Putamen (tissue), 1 donor: ENCODE measurements around the gene UBE2D2.
A peak's percentile ranks its signal among the peaks of the same experiment; 100 is the strongest.
"Not testable (repeated sequence)": the region's sequence is repeated elsewhere in the genome, so short reads cannot be mapped to it uniquely, and the experiment has no call there.

Experiments used
- DNase-seq: peaks from one replicate; pipeline ENCODE4 v3.0.0-alpha.2; 2016; ENCODE audit warnings: low spot score

Gene UBE2D2

GRCh38 chr5:139549162-139549894 lies 11.8 kb upstream of the UBE2D2 start:
- no peak for DNase-seq

- not testable (repeated sequence) for DNase-seq
Observed at GRCh38 chr5:139550051-139550872, 10.9 kb upstream of the UBE2D2 start.

GRCh38 chr5:139551191-139551889 lies 9.8 kb upstream of the UBE2D2 start:
- no peak for DNase-seq

GRCh38 chr5:139552893-139553575 lies 8.1 kb upstream of the UBE2D2 start:
- DNase-seq: no peak

- no peak for DNase-seq
Observed at GRCh38 chr5:139554264-139554663, 6.9 kb upstream of the UBE2D2 start.

GRCh38 chr5:139557811-139558210 lies 3.3 kb upstream of the UBE2D2 start:
- DNase-seq: no peak

GRCh38 chr5:139561655-139562451 lies 714 bp downstream of the UBE2D2 start:
- DNase-seq: no peak

- DNase-seq: no peak
Observed at GRCh38 chr5:139562847-139563246, 1.7 kb downstream of the UBE2D2 start.

GRCh38 chr5:139565411-139566305 lies 4.5 kb downstream of the UBE2D2 start:
- peak; percentile 21 for DNase-seq

- no peak for DNase-seq
Observed at GRCh38 chr5:139566611-139567010, 5.5 kb downstream of the UBE2D2 start.

- no peak for DNase-seq
Observed at GRCh38 chr5:139569270-139569955, 8.3 kb downstream of the UBE2D2 start.

GRCh38 chr5:139571543-139571942 lies 10.4 kb downstream of the UBE2D2 start:
- DNase-seq: no peak

- DNase-seq: no peak
Observed at GRCh38 chr5:139571966-139572365, 10.8 kb downstream of the UBE2D2 start.

- DNase-seq: peak; percentile 14
Observed at GRCh38 chr5:139574641-139575312, 13.6 kb downstream of the UBE2D2 start.

GRCh38 chr5:139575313-139575646 lies 14.1 kb downstream of the UBE2D2 start:
- DNase-seq: no peak

- no peak for DNase-seq
Observed at GRCh38 chr5:139575751-139576150, 14.6 kb downstream of the UBE2D2 start.

- no peak for DNase-seq
Observed at GRCh38 chr5:139577689-139578290, 16.7 kb downstream of the UBE2D2 start.

GRCh38 chr5:139578325-139578724 lies 17.2 kb downstream of the UBE2D2 start:
- no peak for DNase-seq

GRCh38 chr5:139582181-139582580 lies 21.0 kb downstream of the UBE2D2 start:
- not testable (repeated sequence) for DNase-seq
